22Rv1 (cell line): ENCODE results near the gene QPCTL.

ENCODE experiments used
- H3K27ac ChIP-seq: fragments of 450-650 bp; 2 replicates; pipeline ENCODE4 v1.5.1; 2017
- CTCF ChIP-seq: fragments of 450-650 bp; IDR thresholded peaks from 2 replicates; pipeline ENCODE4 v1.5.1; 2017; ENCODE audit warnings: mild to moderate bottlenecking
- ZFX ChIP-seq: fragments of 450-650 bp; IDR thresholded peaks from 2 replicates; pipeline ENCODE4 v1.6.1; 2017; ENCODE audit warnings: antibody characterized with exemption, borderline replicate concordance

The QPCTL gene

GRCh38 chr19:45650722-45651121 is 41.7 kb upstream of the QPCTL start:
- no peak overlapping the region for H3K27ac ChIP-seq
- no peak for TF ChIP-seq ZFX
- no peak for TF ChIP-seq CTCF

- TF ChIP-seq ZFX (no peak), CTCF (no peak)
- H3K27ac ChIP-seq, result no peak overlapping the region
Measured at GRCh38 chr19:45653634-45654033, 38.8 kb upstream of the QPCTL start.

GRCh38 chr19:45655073-45655472 is 37.4 kb upstream of the QPCTL start:
- H3K27ac ChIP-seq, result no peak overlapping the region
- TF ChIP-seq ZFX (no peak), CTCF (no peak)

- no peak overlapping the region for H3K27ac ChIP-seq
- TF ChIP-seq ZFX (no peak), CTCF (no peak)
Measured at GRCh38 chr19:45657520-45658167, 34.8 kb upstream of the QPCTL start.

- TF ChIP-seq CTCF, result no peak
- no peak for TF ChIP-seq ZFX
- no peak overlapping the region for H3K27ac ChIP-seq
Measured at GRCh38 chr19:45659096-45659729, 33.3 kb upstream of the QPCTL start.

GRCh38 chr19:45660636-45661035 is 31.8 kb upstream of the QPCTL start:
- TF ChIP-seq ZFX (no peak), CTCF (no peak)
- H3K27ac ChIP-seq, result no peak overlapping the region

- TF ChIP-seq CTCF, result no peak
- no peak for TF ChIP-seq ZFX
- H3K27ac ChIP-seq, result no peak overlapping the region
Measured at GRCh38 chr19:45663800-45664199, 28.7 kb upstream of the QPCTL start.
